ENCODE data around the gene OTOG. TPM values are rescaled to one million over a fixed set of nuclear protein-coding genes. Genes with fewer than 3 reads are reported as not detected.

OTOG gene
- total and polyA plus RNA-seq, 2 donors (not counting 1 experiment from before 2014, with no cell fraction given): not detected

DNA sequence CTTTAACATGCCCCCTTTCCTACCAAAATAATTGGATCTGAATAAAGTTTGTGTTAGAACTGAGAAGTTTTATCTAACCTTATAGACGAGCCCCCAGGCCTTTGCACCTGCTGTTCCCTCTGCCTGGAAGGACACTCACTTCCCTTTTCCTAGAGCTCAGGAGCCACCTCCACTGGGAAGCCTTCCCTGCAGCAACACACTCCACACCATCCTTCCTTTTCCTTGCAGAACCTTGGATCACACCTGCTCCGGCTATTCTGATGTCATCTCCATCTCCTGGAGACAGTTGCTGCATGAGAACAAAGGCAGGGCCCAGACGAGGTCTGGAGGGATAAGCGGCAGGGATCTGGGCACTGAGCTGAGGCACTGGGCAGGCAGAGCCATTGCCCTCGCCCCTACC, 149.7 kb downstream of the OTOG start:
- intact Hi-C loops (cut with micrococcal nuclease): no loop called here
- Histone ChIP-seq H3K27ac (ENCODE audit: low read length in 2 of 2) (no peak overlapping the region), H3K4me1 (ENCODE audit: control insufficient read depth in 2 of 2, insufficient read depth in 2 of 2, low read length in 2 of 2) (no peaks in the 10 kb centered on the region), H3K4me3 (ENCODE audit: control extremely low read depth in 1 of 5, extremely low read depth in 1 of 5, insufficient read depth in 1 of 5, low read depth in 2 of 5, low read length in 4 of 5) (no peak overlapping the region), H3K27me3 (replicated peaks in 1 of 4; ENCODE audit: control extremely low read depth in 1 of 4, control insufficient read depth in 3 of 4, insufficient read depth in 4 of 4, low read length in 3 of 4) (peaks cover 0 to 45% (median 8%) of the 10 kb centered on the region in 4 experiments), H3K4me2 (replicated peaks; ENCODE audit: low read depth, low read length, poor library complexity, severe bottlenecking) (no peak overlapping the region), H3K36me3 (replicated peaks in 1 of 2; ENCODE audit: control extremely low read depth in 1 of 2, control insufficient read depth in 1 of 2, extremely low read depth in 1 of 2, insufficient read depth in 2 of 2, low read length in 1 of 2) (no peaks in the 10 kb centered on the region), H2AFZ (ENCODE audit: insufficient read depth, low read depth, low read length, poor library complexity, severe bottlenecking) (no peak overlapping the region), H3K9me3 (ENCODE audit: control extremely low read depth in 1 of 3, control insufficient read depth in 2 of 3, insufficient read depth in 1 of 3, low read length in 2 of 3) (no peaks in the 10 kb centered on the region), H3K79me2 (ENCODE audit: control insufficient read depth, insufficient read depth, low read length) (no peaks in the 10 kb centered on the region), H4K20me1 (ENCODE audit: control insufficient read depth, insufficient read depth, low read length, poor library complexity, severe bottlenecking) (no peaks in the 10 kb centered on the region), H3K9ac (ENCODE audit: low read length) (no peak overlapping the region)
- Mint-ChIP-seq H3K27ac (no peak overlapping the region), H3K27me3 (peaks cover 50% of the 10 kb centered on the region), H3K9me3 (ENCODE audit: insufficient read depth) (no peaks in the 10 kb centered on the region), H3K4me1 (peaks cover 4% of the 10 kb centered on the region), H3K4me3 (no peak overlapping the region)
- ATAC-seq (ENCODE audit: low read depth): no peak
- DNase-seq: no peak
- WGBS (ENCODE audit: insufficient coverage): 72% methylated on average over 5 of the region's 5 CpGs
- POLR2A ChIA-PET: no interaction called here
- CTCF ChIA-PET: no interaction called here
- TF ChIP-seq EZH2 (IDR thresholded peaks at IDR 0.05; ENCODE audit: borderline replicate concordance, insufficient read depth, low read depth, low read length, poor library complexity, severe bottlenecking): no peak
- TF ChIP-seq, protein P1, sequence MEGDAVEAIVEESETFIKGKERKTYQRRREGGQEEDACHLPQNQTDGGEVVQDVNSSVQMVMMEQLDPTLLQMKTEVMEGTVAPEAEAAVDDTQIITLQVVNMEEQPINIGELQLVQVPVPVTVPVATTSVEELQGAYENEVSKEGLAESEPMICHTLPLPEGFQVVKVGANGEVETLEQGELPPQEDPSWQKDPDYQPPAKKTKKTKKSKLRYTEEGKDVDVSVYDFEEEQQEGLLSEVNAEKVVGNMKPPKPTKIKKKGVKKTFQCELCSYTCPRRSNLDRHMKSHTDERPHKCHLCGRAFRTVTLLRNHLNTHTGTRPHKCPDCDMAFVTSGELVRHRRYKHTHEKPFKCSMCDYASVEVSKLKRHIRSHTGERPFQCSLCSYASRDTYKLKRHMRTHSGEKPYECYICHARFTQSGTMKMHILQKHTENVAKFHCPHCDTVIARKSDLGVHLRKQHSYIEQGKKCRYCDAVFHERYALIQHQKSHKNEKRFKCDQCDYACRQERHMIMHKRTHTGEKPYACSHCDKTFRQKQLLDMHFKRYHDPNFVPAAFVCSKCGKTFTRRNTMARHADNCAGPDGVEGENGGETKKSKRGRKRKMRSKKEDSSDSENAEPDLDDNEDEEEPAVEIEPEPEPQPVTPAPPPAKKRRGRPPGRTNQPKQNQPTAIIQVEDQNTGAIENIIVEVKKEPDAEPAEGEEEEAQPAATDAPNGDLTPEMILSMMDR (IDR thresholded peaks at IDR 0.05): no peak

Other genes starting within 250 kb of the OTOG start
- 0.64 and 0.75 TPM in 2 replicates for gene NCR3LG1, start 195.5 kb upstream of the OTOG start, total RNA-seq
- 0.12 and 0.29 TPM in 2 replicates for gene NCR3LG1, start 195.5 kb upstream of the OTOG start, polyA plus RNA-seq
- gene KCNJ11, start 158.6 kb upstream of the OTOG start, total RNA-seq: 2.0 and 2.1 TPM in 2 replicates
- gene KCNJ11, start 158.6 kb upstream of the OTOG start, polyA plus RNA-seq: 0.46 and 1.4 TPM in 2 replicates
- gene ABCC8, start 70.4 kb upstream of the OTOG start, total RNA-seq: 0.17 and 1.1 TPM in 2 replicates
- 0.03 and 0.22 TPM in 2 replicates for gene ABCC8, start 70.4 kb upstream of the OTOG start, polyA plus RNA-seq
- not detected in 2 replicates for gene USH1C, start 2.8 kb upstream of the OTOG start, total RNA-seq
- gene USH1C, start 2.8 kb upstream of the OTOG start, polyA plus RNA-seq: not detected in 2 replicates
- gene MYOD1, start 172.3 kb downstream of the OTOG start, total RNA-seq: not detected in 2 replicates
- gene MYOD1, start 172.3 kb downstream of the OTOG start, polyA plus RNA-seq: not detected in 2 replicates
- not detected in 2 replicates for gene KCNC1, start 187.5 kb downstream of the OTOG start, total RNA-seq
- gene KCNC1, start 187.5 kb downstream of the OTOG start, polyA plus RNA-seq: not detected in 2 replicates